ENCODE results near the gene NHERF2. TPM values are rescaled to one million over a fixed set of nuclear protein-coding genes. Genes with fewer than 3 reads are reported as not detected.
A peak's percentile ranks its signal among the peaks of the same experiment; 100 is the strongest.
"Not testable (repeated sequence)": the region's sequence is repeated elsewhere in the genome, so short reads cannot be mapped to it uniquely, and the experiment has no call there.

The NHERF2 gene
- total RNA-seq, 1 experiment from 2014 or later, result 33.1 TPM

DNA sequence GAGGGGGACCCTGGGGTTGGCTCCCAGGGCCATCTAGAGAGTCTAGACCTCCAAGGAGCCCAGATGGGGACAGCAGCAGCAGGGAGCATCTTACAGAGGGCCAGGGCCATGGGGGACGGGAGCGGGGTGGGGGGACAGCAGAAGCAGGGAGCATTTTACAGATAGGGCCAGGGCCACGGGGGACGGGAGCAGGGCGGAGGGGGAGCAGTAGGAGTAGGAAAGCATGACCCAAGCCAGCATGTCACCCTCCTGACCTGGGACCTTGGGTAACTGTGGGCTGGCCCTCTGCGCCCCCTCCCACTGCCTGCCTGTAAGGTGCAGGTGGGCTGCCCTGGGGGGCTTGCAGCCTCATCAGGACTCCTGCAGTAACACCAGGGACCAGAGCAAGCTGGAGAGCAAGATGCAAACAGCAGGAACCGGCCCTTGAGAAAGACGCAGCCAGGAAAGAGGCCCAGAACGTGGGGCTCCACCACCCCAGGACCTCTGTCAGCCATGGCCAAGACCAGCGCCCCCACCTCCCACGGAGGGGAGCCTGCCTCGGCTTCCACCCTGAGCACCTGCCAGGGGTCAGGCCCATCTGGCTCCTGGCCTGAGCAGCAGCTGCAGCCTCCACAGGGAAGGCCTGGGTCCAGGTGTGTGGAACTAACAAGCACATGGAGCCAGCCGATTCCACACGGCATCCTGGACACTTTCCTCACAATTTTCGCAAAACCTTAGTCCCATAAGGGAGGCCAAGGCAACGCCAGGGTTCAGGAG, 19.4 kb upstream of the NHERF2 start:
- no peak for DNase-seq (ENCODE audit: low spot score)

DNA sequence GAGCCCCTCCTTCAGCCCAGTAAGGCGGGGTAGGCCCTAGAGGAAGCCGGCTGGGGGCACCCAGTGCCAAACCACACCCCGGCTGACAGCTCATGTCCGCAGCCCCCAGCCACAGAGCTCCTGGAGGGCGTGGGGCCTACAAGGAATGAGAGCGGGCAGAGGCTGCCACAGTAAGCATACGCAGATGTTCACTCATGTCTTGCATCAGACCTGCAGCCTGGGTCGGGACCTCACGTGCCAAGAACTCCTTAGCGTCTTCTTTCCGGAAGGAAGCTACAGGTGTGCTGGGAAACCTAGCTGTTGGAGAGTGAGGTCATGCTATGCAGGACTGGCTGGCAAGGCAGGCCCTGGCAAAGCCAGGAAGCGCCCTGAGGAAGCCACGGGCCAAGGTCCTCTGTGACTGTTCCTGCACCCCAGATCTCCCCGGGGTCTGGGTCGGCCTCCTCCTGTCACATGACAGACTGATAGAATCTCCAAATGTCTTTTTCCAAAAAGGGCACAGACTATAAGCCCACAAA, 18.6 kb upstream of the NHERF2 start:
- DNase-seq (ENCODE audit: low spot score), result peak; percentile 71

DNA sequence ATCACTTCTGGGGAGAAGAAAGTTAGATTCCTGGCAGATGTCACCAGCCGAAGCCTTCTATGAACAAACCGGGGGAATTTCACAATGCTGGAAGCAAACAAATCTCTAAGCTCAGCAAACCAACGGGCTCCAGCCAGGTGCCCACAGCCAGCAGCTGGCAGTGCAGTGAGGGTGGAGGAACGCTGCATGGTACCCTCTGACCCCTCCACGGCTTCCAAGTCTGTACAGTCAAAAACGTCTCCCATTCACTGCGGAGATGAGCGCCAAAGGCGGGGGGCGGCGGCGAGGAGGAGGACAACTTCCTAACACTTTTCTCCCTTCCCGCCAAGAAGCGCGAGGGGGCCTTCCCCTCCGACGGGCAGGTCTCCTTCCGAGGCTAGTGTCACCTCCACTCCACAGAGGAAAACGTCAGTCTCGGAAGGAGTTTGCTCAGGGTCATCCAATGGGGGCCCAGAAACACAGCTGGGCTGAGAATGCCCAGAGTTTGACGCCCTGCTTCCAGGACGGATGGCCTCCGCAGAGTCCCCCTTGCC, 18.0 kb upstream of the NHERF2 start:
- no peak for DNase-seq (ENCODE audit: low spot score)

DNA sequence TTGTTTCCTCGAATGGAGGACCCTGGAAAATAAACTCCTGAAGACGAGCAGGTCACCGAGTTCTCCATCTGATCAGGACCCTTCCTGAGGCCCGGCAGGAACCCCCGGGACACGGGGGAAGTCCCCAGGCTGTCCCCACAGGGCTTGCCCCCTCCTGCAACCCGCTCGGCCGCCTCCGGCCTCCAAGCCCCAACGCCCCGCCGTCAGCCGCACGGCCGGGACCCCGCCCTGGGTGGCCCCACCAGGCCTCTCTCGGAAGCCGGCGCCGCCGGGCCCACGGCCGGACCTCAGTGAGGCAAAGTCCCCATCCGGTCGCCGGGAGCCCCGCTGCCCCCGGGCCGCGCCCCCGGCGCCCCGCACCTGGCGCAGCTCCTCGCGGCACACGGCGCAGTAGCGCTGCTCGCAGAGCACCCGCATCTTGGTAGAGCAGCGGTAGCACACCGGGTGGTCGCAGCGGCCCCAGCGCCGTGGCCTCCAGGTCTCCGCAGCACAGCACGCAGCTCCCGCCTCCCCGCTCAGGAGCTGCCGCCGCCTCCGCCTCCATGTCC, 17.5 kb upstream of the NHERF2 start:
- no peak for DNase-seq (ENCODE audit: low spot score)

DNA sequence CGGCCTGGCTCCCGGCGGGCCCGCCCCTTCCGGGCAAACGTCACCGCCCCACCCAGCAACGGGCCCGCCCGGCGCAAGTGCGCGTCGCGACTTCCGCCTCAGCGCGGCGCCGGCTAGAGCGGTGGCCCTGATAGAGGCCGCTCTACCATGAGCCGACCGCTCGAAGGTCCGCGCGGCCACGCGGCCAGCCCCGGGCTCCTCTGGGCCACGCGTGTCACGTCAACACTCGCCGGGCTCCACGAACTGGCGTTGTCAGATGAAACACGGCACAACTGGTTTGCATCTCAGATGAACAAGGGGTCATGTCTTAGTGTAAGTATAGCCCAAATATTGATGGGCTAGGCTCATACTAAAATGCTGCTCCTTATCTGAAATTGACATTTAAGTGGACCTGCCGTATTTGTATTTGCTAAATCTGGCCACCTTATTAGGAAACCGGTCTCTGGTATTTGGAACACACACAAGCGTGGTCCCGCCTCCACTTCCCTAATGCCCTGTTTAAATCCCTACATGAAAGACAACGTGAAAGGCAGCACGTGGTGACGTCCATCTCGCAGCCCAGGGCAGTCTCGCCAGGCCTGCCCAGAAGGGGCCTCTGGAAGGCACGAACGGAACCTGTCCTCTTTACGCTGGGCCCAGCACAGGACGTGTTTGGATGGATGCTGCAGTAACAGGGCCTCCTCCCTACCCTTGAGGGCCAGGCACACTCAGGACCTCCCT, 16.8 kb upstream of the NHERF2 start, which contains the start of gene ZNF598:
ZNF598 (minus strand) TSS at position 31 of the 720 bp plus-strand sequence.
- peak; percentile 75 for DNase-seq (ENCODE audit: low spot score)

DNA sequence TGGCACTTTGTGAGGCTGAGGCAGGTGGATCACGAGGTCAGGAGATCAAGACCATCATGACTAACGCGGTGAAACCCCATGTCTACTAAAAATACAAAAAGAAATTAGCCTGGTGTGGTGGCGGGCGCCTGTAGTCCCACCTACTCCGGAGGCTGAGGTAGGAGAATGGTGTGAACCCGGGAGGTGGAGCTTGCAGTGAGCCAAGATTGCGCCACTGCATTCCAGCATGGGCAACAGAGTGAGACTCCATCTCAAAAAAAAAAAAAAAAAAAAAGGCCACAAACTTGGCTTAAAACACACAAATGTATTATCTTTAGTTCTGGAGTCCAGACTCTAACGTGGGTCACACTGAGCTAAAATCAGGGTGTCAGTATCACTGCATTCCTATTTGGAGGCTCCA, 15.0 kb upstream of the NHERF2 start:
- not testable (repeated sequence) for DNase-seq (ENCODE audit: low spot score)

DNA sequence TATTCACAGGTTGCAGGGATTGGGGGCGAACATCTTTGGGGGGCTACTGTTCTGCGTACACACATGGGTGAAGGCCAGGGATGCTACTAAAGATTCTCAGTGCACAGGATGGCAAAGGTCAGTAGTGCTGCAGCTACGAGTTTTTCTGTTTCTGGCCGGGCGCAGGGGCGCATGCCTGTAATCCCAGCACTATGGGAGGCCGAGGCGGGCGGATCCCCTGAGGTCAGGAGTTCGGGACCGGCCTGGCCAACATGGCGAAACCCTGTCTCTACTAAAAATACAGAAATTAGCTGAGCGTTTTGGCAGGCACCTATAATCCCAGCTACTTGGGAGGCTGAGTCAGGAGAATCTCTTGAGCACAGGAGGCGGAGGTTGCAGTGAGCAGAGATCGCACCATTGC, 13.2 kb upstream of the NHERF2 start:
- no peak for DNase-seq (ENCODE audit: low spot score)

DNA sequence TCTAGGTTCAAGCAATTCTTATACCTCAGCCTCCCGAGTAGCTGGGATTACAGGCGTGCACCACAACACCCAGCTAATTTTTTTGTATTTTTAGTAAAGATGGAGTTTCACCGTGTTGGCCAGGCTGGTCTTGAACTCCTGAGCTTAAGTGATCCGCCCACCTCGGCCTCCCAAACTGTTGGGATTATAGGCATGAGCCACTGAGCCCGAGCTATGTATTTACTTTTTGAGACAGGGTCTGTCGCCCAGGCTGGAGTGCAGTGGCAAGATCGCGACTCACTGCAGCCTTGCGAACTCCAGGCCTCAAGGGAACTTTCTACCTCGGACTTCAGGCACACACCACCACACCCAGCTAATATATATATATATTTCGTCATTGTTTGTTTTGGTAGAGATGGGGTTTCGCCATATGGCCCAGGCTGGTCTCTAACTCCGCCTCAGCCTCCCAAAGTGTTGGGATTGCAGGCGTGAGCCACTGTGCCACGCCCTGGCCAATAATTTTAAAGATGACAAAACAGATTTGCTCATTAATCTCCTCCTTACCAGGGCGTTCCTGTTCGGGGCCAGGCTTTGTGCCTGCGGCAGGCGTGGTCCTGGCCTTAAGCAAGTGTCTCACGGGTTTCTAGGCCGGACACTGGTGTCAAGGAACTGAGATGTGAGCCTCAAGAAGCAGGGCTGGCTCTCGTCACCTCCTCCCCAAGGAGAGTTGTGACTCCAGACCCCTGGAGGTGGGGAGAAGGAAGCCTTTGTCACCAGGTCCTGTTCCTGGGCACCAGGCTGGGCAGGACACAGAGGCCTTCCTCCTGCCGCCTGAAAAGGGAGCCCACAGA, 11.4 kb upstream of the NHERF2 start:
- peak; percentile 85 for DNase-seq (ENCODE audit: low spot score)

DNA sequence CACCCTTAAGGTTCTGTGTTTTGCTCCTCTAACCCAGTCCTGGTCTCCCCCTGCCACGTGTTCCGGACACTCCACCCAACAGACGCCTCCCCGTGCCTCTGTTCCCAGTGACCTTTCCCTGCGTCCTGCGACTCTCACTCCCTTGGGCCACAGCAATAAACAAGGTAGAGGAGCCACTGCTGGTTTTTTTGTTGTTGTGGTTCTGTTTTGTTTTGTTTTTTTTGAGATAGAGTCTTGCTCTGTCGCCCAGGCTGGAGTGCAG, 10.8 kb upstream of the NHERF2 start:
- no peak for DNase-seq (ENCODE audit: low spot score)

DNA sequence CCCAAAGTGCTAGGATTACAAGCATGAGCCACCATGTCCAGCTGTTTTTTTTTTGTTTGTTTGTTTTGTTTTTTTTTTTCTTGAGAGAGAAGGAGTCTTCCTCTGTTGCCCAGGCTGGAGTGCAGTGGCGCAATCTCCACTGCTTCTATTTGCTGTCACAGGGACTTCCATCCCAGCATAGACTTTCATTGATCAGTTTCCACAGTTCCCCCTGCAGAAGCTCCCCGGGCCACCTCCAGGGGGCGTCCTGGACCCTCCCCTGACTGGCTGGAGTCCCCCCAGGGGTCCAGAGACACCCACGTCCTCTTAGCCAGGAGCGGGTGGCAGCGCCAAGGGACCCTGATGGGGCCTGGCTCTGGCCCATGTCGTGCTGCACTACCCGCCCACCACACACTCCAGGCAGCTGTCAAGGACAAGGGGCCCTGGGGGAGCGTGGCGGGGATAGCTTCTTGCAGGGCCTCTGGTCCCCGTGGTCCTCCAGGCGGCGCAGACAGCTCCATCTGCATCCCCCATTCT, 10.2 kb upstream of the NHERF2 start:
- DNase-seq (ENCODE audit: low spot score), result no peak

DNA sequence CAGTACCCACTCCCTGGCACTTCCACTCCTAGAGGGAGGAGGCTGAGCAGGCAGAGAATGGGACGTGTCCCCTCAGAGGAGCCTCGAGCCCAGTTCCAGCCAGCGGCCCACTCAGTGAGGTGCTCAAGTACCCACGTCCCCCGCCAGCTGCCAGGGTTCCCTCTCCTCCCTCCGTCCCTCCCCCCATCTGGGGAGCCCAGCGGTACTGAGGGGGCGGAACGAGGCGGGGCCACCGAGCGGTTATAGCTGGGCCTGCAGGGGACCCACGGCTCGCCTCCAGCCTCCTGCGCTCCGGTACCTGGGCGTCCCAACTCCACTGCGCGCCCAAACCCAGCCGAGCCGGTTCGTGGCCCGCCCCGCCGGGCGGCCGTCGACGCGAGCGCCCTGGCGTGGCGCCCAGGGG, 7.2 kb upstream of the NHERF2 start, which contains the start of gene NPW:
NPW (plus strand) TSS at position 268 of the 403 bp plus-strand sequence.
- no peak for DNase-seq (ENCODE audit: low spot score)

DNA sequence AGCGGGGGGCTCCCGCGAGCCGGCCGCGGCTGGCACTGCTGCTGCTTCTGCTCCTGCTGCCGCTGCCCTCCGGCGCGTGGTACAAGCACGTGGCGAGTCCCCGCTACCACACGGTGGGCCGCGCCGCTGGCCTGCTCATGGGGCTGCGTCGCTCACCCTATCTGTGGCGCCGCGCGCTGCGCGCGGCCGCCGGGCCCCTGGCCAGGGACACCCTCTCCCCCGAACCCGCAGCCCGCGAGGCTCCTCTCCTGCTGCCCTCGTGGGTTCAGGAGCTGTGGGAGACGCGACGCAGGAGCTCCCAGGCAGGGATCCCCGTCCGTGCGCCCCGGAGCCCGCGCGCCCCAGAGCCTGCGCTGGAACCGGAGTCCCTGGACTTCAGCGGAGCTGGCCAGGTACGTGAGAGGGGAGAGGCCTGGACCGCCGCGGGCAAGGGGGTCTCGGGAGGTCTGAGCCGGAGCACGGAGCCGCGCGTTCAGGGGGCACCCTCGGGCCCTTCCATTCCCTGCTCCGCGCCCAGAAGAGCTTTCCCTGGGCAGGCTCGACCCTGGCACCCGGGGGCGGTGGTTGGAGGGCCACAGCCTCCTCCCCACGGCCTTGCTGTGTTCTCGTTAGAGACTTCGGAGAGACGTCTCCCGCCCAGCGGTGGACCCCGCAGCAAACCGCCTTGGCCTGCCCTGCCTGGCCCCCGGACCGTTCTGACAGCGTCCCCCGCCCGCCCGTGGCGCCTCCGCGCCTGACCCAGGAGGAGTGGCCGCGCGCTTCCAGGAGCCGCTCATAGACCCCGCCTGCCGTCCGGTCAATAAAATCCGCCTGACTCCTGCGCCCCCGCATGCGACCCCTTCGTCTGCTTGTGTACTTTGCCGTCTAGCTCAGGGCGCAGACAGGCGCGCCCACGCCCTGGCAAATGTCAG, 6.5 kb upstream of the NHERF2 start:
- DNase-seq (ENCODE audit: low spot score), result no peak

DNA sequence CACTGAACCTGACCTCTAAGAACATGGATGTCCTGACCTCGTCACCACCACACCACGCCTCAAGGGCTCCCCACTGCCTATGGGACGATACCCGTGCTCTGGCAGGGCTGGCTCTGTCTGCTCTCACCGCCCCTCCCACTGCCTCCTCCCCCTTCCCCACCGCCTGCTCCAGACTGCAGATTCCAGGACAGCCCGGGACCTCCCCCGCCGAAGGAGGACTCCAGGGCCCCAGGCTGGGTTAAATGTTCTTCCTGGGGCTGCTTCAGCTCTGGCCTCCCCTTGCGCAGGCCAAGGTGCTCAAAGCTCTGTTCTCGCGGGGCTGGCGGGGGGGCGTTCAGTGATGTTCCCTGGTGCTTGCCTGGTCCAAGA, 4.0 kb upstream of the NHERF2 start:
- no peak for DNase-seq (ENCODE audit: low spot score)

DNA sequence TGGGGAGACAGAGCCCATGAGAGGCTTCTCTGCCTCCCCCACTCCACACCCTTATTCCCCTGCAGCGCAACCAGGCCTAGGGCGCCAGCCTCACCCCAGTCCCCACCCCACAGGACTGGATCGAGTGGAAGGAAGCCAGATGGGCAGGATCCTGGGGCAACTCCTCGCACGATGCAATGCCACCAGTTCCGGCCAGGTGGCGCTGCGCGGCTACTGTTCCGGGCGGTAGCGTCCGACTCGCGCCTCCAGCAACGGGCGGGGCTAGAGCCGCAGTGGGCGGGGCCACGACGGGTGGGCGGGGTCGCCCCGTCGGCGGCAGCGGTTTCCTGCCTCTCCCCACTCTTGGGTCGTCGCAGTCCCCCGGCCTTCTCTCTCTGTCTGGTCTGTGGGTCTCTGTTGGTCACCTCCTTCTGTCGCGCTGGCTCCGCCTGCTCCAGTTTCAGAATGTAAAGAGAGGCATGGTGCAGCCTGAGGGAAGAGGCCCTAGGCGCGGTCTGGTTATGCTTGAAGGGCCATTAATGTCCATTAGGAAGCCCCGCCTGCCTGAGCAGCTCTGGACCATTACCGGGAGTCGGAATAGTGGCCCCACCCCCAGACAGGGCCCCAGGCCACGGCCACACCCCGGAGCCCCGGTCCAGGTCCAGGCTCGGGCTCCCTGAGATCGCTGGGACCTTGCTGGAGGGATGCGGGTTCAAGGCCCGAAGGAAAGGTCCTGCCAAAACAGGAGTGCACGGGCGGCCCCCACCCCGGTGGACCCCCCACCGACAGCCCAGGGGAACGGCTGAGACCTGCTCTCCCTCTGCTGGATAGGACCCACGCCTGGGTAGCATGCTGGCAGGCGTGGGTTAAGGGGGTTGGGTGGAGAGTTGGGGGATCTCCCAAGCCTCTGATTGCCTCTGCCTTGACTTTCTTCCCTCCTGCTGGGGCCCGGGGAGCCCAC, 3.3 kb upstream of the NHERF2 start:
- peak; percentile 79 for DNase-seq (ENCODE audit: low spot score)

DNA sequence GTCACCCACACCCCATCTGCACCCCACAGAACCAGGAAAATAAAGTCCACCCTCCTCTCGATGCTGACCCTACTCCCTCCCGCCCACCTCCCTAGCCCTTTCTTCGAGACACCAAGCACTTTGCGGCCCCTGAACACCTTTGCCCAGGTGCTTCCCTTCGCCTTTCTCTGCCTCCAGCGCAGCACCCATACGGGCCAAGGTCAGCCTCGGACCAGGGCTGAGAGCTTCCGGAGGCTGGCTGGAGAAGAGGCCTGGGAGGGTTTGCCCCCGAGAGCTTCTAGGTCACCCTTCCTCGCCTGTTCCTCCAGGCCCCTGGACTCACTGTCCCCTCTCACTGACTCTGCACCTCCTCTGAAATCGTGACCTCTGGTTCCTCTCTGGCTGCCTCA, 2.7 kb upstream of the NHERF2 start:
- no peak for DNase-seq (ENCODE audit: low spot score)

DNA sequence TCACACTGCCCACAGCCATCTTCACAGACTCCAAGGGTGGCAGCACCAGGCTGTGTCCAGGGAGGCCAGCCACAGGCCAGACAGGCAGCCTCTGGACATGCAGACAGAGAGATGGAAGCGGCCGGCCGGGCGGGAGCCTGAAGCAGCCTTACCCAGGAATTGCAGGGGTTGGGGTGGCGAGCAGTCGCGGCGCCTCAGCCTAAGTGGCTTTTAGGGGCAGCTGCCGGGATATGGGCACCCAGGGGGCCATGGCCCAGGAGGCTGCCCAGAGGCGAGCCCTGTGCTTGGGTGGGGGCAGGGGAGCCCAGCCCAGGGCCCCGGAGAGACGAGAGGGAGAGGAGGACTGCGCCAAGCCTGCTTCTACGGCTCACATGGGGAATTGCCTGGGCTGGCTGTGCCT, 1.5 kb upstream of the NHERF2 start:
- no peak for DNase-seq (ENCODE audit: low spot score)

DNA sequence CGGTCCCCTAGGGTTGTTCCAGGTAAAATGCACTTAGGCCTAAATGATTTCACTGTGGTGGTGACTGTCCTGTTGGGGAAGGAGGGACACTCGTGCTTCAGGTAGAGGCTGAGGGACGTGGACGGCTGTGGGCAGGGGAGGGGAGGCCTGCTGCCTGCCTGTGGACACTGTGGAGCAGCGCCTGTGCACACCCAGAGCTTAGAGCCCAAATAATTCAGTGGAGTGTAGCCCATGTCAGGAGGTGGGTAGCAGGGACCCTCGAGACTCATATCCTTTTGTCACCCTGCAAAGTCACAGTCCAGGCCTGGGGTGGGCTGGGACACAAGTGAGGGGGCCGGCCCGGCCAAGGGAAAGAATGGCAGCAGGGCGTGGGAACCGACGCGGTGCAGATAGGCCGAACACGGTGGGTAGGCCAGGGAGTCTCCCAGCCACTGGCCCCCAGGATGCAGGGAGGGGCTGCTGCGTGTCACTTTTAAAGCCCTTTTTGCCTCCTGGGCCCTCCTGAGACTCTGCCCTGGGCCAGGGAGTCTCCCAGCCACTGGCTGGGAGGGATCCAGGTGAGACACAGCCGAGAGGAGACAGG, 733 bp upstream of the NHERF2 start:
- DNase-seq (ENCODE audit: low spot score), result no peak

DNA sequence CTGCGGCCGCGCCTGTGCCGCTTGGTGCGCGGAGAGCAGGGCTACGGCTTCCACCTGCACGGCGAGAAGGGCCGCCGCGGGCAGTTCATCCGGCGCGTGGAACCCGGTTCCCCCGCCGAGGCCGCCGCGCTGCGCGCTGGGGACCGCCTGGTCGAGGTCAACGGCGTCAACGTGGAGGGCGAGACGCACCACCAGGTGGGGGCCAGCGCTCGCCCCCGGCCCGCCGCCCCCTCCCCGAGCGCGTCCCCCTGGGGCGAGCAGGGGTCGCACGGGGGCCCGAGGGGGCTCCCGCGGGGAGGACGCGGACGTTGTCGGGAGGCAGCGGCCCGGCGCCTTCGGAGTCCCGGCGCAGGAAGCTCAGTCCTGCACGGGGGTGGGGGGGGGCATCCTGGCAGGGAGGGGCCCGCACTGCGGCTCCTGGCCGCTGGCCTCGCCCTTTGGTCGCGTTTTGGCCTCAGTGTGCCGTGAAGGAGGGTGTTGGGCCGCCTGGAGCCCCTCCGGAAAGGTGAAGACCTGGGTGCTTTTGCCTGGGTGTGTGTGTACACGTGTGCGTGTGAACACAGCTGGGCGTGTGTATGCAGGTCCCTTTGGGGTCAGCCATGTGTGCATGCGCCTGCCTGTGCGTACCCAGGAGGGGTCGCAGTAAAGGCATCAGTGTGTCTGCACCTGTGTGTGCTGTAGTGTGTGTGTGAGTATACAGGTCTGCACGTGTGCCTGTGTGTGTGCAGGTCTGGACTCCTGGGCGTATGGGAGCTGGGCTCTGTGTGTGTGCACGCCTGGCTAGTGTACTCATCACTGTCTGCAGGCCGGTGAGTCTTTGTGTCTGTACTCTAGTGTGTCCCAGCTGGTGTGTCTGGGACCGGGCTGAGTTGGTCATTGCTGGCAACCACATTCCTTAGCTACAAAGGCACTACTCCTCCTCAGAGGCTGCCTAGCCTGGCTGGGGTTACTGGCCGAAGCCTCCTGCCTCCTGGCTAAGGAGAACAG, 615 bp downstream of the NHERF2 start:
- no peak for DNase-seq (ENCODE audit: low spot score)

Data from H4 (cell line).